ENCODE results near the gene TBC1D30. TPM values are rescaled to one million over a fixed set of nuclear protein-coding genes. Genes with fewer than 3 reads are reported as not detected.
A peak's percentile ranks its signal among the peaks of the same experiment; 100 is the strongest.

Gene TBC1D30
- total and polyA plus RNA-seq, 9 of the 15 experiments (the other 6 are each of a cell fraction or from before 2014, with no cell fraction given) = 0.07 to 0.55 (median 0.20) TPM; not detected in 1

GRCh38 chr12:64792128-64792527, 32.3 kb upstream of the TBC1D30 start (continued):
- TF ChIP-seq ZNF592 (IDR thresholded peaks at IDR 0.05) (no peak), MYC (IDR thresholded peaks at IDR 0.05; ENCODE audit: low read depth, low read length) (no peak), MYC (CRISPR knock-in tag; IDR thresholded peaks at IDR 0.05; ENCODE audit: borderline replicate concordance, low read depth) (no peak)

DNA sequence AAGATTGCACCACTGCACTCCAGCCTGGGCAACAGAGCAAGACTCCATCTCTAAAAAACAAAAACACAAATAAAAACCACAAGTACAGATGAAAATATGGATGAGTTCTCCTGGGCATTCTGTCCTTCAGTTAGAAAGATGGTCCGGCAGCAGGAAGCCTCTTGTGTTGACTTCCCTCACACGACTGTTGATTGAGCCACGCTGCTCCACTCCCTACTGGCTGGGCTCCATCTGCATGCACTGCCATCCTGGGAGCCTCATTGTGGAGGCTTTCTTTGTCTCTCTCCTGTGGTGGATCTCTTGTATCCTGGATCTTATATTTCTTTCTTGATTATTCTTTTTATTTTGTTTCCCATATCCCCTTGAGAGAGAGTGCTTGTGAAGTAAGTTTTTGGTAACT, 30.8 kb upstream of the TBC1D30 start:
- Histone ChIP-seq H3K79me2 (ENCODE audit: control insufficient read depth, insufficient read depth, low read length) (no peaks in the 10 kb centered on the region), H3K4me1 (replicated peaks in 1 of 2; ENCODE audit: control insufficient read depth in 2 of 2, insufficient read depth in 2 of 2, low read length in 2 of 2) (no peaks in the 10 kb centered on the region), H3K4me2 (ENCODE audit: insufficient read depth, low read length) (no peak overlapping the region), H3K4me3 (no peak overlapping the region), H3K9me3 (replicated peaks; ENCODE audit: control insufficient read depth, insufficient read depth, low read depth, low read length) (no peaks in the 10 kb centered on the region), H3K9me1 (ENCODE audit: control insufficient read depth, insufficient read depth, low read length) (no peaks in the 10 kb centered on the region), H3K36me3 (ENCODE audit: control insufficient read depth, insufficient read depth, low read length) (no peaks in the 10 kb centered on the region), H3K9ac (ENCODE audit: insufficient read depth in 1 of 2, low read depth in 2 of 2, low read length in 2 of 2) (no peak overlapping the region), H4K20me1 (replicated peaks; ENCODE audit: control insufficient read depth, insufficient read depth, low read length) (no peaks in the 10 kb centered on the region), H3K27me3 (ENCODE audit: control insufficient read depth in 2 of 2, insufficient read depth in 2 of 2, low read length in 2 of 2) (peaks cover 0 to 3% of the 10 kb centered on the region in 2 experiments; a peak in 1 of 5 replicates), H3K27ac (ENCODE audit: extremely low read depth, low read depth, low read length) (no peak overlapping the region), H2AFZ (ENCODE audit: low read depth, low read length) (no peak overlapping the region)
- in situ Hi-C loops (cut with MboI) = loop anchor here (10.0 kb wide), 1 partner anchor 249 kb away; no protein-coding TSS in a partner anchor
- no peak for FAIRE-seq
- intact Hi-C loops (cut with micrococcal nuclease) = no loop called here
- 8% methylated on average over 3 of the region's 3 CpGs for WGBS (ENCODE audit: insufficient coverage, low coverage, missing lambda C conversion rate)
- no peak for DNase-seq (ENCODE audit: extremely low read depth in 1 of 4, low spot score in 3 of 4)
- ChIA-PET POLR2A (no interaction called here), CTCF (ENCODE audit: low intra/inter-chr PET ratio) (no interaction called here)
- no TSS peak for BruUV-seq (replicated peaks)
- 0 out of 3 replicates have a peak, but pooled peaks have one; percentile 35 for ATAC-seq
- TF ChIP-seq HIVEP1 (CRISPR knock-in tag; IDR thresholded peaks at IDR 0.05) (no peak), TAF9B (IDR thresholded peaks at IDR 0.05; ENCODE audit: partially characterized antibody) (no peak), XRCC4 (IDR thresholded peaks at IDR 0.05; ENCODE audit: extremely low read depth, insufficient read depth, insufficient read length) (no peak), FOXK1 (CRISPR knock-in tag; IDR thresholded peaks at IDR 0.05; ENCODE audit: borderline replicate concordance) (no peak), ZSCAN29 (IDR thresholded peaks at IDR 0.05) (no peak), PML (IDR thresholded peaks at IDR 0.05; ENCODE audit: low read length) (no peak), ATF6 (CRISPR knock-in tag; IDR thresholded peaks at IDR 0.05) (no peak), HDAC1 (IDR thresholded peaks at IDR 0.05) (no peak), NFIC (IDR thresholded peaks at IDR 0.05) (no peak), FOXP4 (CRISPR knock-in tag; IDR thresholded peaks at IDR 0.05; ENCODE audit: borderline replicate concordance) (no peak), CTBP1 (IDR thresholded peaks at IDR 0.05; ENCODE audit: borderline replicate concordance) (no peak), GATA2 (CRISPR knock-in tag; IDR thresholded peaks at IDR 0.05) (no peak)
